SHP77 treated with DMSO at 0.1 percent for 48 hours (cell line): ENCODE data around the gene KIAA1755.

Source experiments
- DNase-seq: peaks from one replicate; lab custom pipeline; 2025; lab: John Stamatoyannopoulos, UW

Gene KIAA1755

GRCh38 chr20:38237381-38237780 lies 23.2 kb downstream of the KIAA1755 start:
- no peak for DNase-seq

- DNase-seq = no peak
Observed at GRCh38 chr20:38231531-38232121, 28.9 kb downstream of the KIAA1755 start.

GRCh38 chr20:38230957-38231526 lies 29.5 kb downstream of the KIAA1755 start:
- no peak for DNase-seq

- DNase-seq = no peak
Observed at GRCh38 chr20:38230253-38230551, 30.3 kb downstream of the KIAA1755 start.

- no peak for DNase-seq
Observed at GRCh38 chr20:38229376-38230252, 30.9 kb downstream of the KIAA1755 start.

GRCh38 chr20:38228436-38228835 lies 32.1 kb downstream of the KIAA1755 start:
- DNase-seq = no peak

- no peak for DNase-seq
Observed at GRCh38 chr20:38227420-38228360, 32.8 kb downstream of the KIAA1755 start.

- DNase-seq = no peak
Observed at GRCh38 chr20:38226553-38226952, 34.0 kb downstream of the KIAA1755 start.

GRCh38 chr20:38225900-38226263 lies 34.7 kb downstream of the KIAA1755 start:
- no peak for DNase-seq

GRCh38 chr20:38225240-38225899 lies 35.2 kb downstream of the KIAA1755 start:
- no peak for DNase-seq

- no peak for DNase-seq
Observed at GRCh38 chr20:38224531-38224930, 36.0 kb downstream of the KIAA1755 start.

GRCh38 chr20:38223743-38224100 lies 36.8 kb downstream of the KIAA1755 start:
- DNase-seq = no peak

- DNase-seq = no peak
Observed at GRCh38 chr20:38222923-38223742, 37.4 kb downstream of the KIAA1755 start.

- DNase-seq = no peak
Observed at GRCh38 chr20:38222231-38222922, 38.2 kb downstream of the KIAA1755 start.

- no peak for DNase-seq
Observed at GRCh38 chr20:38221119-38221589, 39.4 kb downstream of the KIAA1755 start.

- DNase-seq = no peak
Observed at GRCh38 chr20:38220587-38221118, 39.9 kb downstream of the KIAA1755 start.

- DNase-seq = no peak
Observed at GRCh38 chr20:38219006-38219950, 41.3 kb downstream of the KIAA1755 start.

GRCh38 chr20:38218566-38218885 lies 42.0 kb downstream of the KIAA1755 start:
- DNase-seq = no peak
